HepG2 (cell line): Measurements from ENCODE around the gene DVL3. TPM values are rescaled to one million over a fixed set of nuclear protein-coding genes. Genes with fewer than 3 reads are reported as not detected.

Source experiments
- CREB1 ChIP-seq, 2 experiments: fragments of 450-650 bp in 1 of 2; IDR thresholded peaks; 2 replicates each; pipeline ENCODE4 v1.6.1; 2016 to 2017; ENCODE audit warnings: control low read depth in 1 of 2, mild to moderate bottlenecking in 1 of 2, missing compliant biosample characterization in 1 of 2, missing genetic modification characterization in 1 of 2
- DNMT3B ChIP-seq: conservative IDR thresholded peaks from 2 replicates; pipeline ENCODE4 v1.6.1; 2016; ENCODE audit warnings: missing biosample characterization, control low read depth
- ERF ChIP-seq: IDR thresholded peaks from 2 replicates; pipeline ENCODE4 v1.6.1; 2018; ENCODE audit warnings: missing biosample characterization, missing genetic modification reagents
- FOXP1 ChIP-seq, 2 experiments: fragments of 450-650 bp in 1 of 2; IDR thresholded peaks; 2 replicates each; pipeline ENCODE4 v1.6.1; 2017 to 2018; ENCODE audit warnings: antibody characterized with exemption in 1 of 2
- FOXP4 ChIP-seq: sonication (generic); formaldehyde crosslinking; IDR thresholded peaks from 2 replicates; pipeline ENCODE4 v1.4.0; 2020; ENCODE audit warnings: missing genetic modification reagents
- HDAC2 ChIP-seq: sonication (generic); formaldehyde crosslinking; IDR thresholded peaks from 2 replicates; pipeline ENCODE4 v1.4.0; 2020; ENCODE audit warnings: missing genetic modification reagents
- HNRNPUL1 ChIP-seq: fragments of 200-400 bp; formaldehyde crosslinking; IDR thresholded peaks from 2 replicates; pipeline ENCODE4 v1.6.1; 2017; ENCODE audit warnings: low read depth, mild to moderate bottlenecking, low read length, moderate library complexity
- NFYC ChIP-seq: IDR thresholded peaks from 2 replicates; pipeline ENCODE4 v1.6.1; 2016; ENCODE audit warnings: missing genetic modification reagents, missing compliant biosample characterization
- NR1H2 ChIP-seq: sonication (generic); formaldehyde crosslinking; IDR thresholded peaks from 2 replicates; pipeline ENCODE4 v1.8.1; 2022; ENCODE audit warnings: low read depth, missing genetic modification reagents, borderline replicate concordance
- RFX1 ChIP-seq: fragments of 450-650 bp; IDR thresholded peaks from 2 replicates; pipeline ENCODE4 v1.6.1; 2017
- SNAPC5 ChIP-seq: sonication (generic); formaldehyde crosslinking; IDR thresholded peaks from 2 replicates; pipeline ENCODE4 v1.8.1; 2023; ENCODE audit warnings: mild to moderate bottlenecking, missing genetic modification reagents, borderline replicate concordance
- TEAD2 ChIP-seq: sonication (generic); formaldehyde crosslinking; IDR thresholded peaks from 2 replicates; pipeline ENCODE4 v1.9.0; 2021; ENCODE audit warnings: missing genetic modification reagents
- TEF ChIP-seq: sonication (generic); formaldehyde crosslinking; IDR thresholded peaks from 2 replicates; pipeline ENCODE4 v1.5.0; 2020; ENCODE audit warnings: missing genetic modification reagents
- ZBTB7B ChIP-seq: sonication (generic); formaldehyde crosslinking; IDR thresholded peaks from 2 replicates; pipeline ENCODE4 v1.4.0; 2020; ENCODE audit warnings: missing genetic modification reagents
- ZNF567 ChIP-seq: sonication (generic); formaldehyde crosslinking; IDR thresholded peaks from 2 replicates; pipeline ENCODE4 v1.8.1; 2023; ENCODE audit warnings: mild to moderate bottlenecking, missing genetic modification reagents, borderline replicate concordance
- ZNF7 ChIP-seq: IDR thresholded peaks from 2 replicates; pipeline ENCODE4 v1.6.1; 2016; ENCODE audit warnings: missing biosample characterization, missing genetic modification reagents
- ZNF749 ChIP-seq: sonication (generic); formaldehyde crosslinking; IDR thresholded peaks from 2 replicates; pipeline ENCODE4 v1.8.0; 2022; ENCODE audit warnings: mild to moderate bottlenecking, missing genetic modification reagents, moderate library complexity, borderline replicate concordance
- ZNF766 ChIP-seq: sonication (generic); formaldehyde crosslinking; IDR thresholded peaks from 2 replicates; pipeline ENCODE4 v1.5.0; 2020; ENCODE audit warnings: missing genetic modification reagents, borderline replicate concordance
- ZNF780A ChIP-seq: sonication (generic); formaldehyde crosslinking; IDR thresholded peaks from 2 replicates; pipeline ENCODE4 v1.8.0; 2022; ENCODE audit warnings: mild to moderate bottlenecking, missing genetic modification reagents, moderate library complexity
- ZNF792 ChIP-seq: IDR thresholded peaks from 2 replicates; pipeline ENCODE4 v1.6.1; 2016
- ZNF878 ChIP-seq: sonication (generic); formaldehyde crosslinking; IDR thresholded peaks from 2 replicates; pipeline ENCODE4 v1.8.1; 2023; ENCODE audit warnings: mild to moderate bottlenecking, missing genetic modification reagents, moderate library complexity
- polyA plus RNA-seq, 8 experiments: library from polyadenylated mRNA; depleted of rRNA in 3 of 8; stranded (reverse) in 7 of 8; unstranded in 1 of 8; fragments of >200 nt; fragmentation: Illumina TruSeq in 4 of 8; extraction: Trizol in 4 of 8; gene quantifications; 2 replicates each; pipeline versions ENCODE4 v1.2.1 to v1.2.3, GENCODE V29; 2011 to 2016; ENCODE audit warnings: low read depth in 4 of 8, missing spikeins in 1 of 8, mixed read lengths in 1 of 8; ENCODE audit not compliant: insufficient read depth in 1 of 8
- total RNA-seq, 5 experiments: library from RNA; depleted of rRNA; stranded (reverse); fragments of >200 nt; fragmentation: Illumina TruSeq; extraction: Trizol; gene quantifications; 2 replicates each; pipeline ENCODE4 v1.2.3, GENCODE V29; 2016; ENCODE audit warnings: low read depth in 1 of 5
- TF ChIP-seq, protein P1 (sequence below): sonication (generic); formaldehyde crosslinking; IDR thresholded peaks from 2 replicates; pipeline ENCODE4 v1.5.1; 2020; ENCODE audit warnings: mild to moderate bottlenecking, missing genetic modification reagents, moderate library complexity

The DVL3 gene
- total and polyA plus RNA-seq, 2 of the 13 experiments (the other 11 are each of a cell fraction or from before 2014, with no cell fraction given): 29.0 to 36.1 TPM

- 0 out of 2 replicates have a peak, but pooled peaks have one; percentile 6 for TF ChIP-seq ZNF766 (CRISPR knock-in tag)
- no peak for TF ChIP-seq ZNF567 (CRISPR knock-in tag)
- TF ChIP-seq CREB1 (IDR thresholded peaks at IDR 0.05): no peak
- TF ChIP-seq CREB1 (CRISPR knock-in tag; IDR thresholded peaks at IDR 0.05): 0 out of 2 replicates have a peak, but pooled peaks have one; percentile 12
- no peak for TF ChIP-seq TEAD2 (CRISPR knock-in tag)
- TF ChIP-seq ZNF780A: 0 out of 2 replicates have a peak, but pooled peaks have one; percentile 10
- no peak for TF ChIP-seq NR1H2 (CRISPR knock-in tag)
- TF ChIP-seq, protein P1, sequence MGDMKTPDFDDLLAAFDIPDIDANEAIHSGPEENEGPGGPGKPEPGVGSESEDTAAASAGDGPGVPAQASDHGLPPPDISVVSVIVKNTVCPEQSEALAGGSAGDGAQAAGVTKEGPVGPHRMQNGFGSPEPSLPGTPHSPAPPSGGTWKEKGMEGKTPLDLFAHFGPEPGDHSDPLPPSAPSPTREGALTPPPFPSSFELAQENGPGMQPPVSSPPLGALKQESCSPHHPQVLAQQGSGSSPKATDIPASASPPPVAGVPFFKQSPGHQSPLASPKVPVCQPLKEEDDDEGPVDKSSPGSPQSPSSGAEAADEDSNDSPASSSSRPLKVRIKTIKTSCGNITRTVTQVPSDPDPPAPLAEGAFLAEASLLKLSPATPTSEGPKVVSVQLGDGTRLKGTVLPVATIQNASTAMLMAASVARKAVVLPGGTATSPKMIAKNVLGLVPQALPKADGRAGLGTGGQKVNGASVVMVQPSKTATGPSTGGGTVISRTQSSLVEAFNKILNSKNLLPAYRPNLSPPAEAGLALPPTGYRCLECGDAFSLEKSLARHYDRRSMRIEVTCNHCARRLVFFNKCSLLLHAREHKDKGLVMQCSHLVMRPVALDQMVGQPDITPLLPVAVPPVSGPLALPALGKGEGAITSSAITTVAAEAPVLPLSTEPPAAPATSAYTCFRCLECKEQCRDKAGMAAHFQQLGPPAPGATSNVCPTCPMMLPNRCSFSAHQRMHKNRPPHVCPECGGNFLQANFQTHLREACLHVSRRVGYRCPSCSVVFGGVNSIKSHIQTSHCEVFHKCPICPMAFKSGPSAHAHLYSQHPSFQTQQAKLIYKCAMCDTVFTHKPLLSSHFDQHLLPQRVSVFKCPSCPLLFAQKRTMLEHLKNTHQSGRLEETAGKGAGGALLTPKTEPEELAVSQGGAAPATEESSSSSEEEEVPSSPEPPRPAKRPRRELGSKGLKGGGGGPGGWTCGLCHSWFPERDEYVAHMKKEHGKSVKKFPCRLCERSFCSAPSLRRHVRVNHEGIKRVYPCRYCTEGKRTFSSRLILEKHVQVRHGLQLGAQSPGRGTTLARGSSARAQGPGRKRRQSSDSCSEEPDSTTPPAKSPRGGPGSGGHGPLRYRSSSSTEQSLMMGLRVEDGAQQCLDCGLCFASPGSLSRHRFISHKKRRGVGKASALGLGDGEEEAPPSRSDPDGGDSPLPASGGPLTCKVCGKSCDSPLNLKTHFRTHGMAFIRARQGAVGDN (CRISPR knock-in tag): no peak
- TF ChIP-seq HNRNPUL1: no peak
- no peak for TF ChIP-seq RFX1
- TF ChIP-seq ERF: no peak; the same call in 1 of the 2 replicates
- TF ChIP-seq ZBTB7B (CRISPR knock-in tag): peak; percentile 69; the same call in 1 of the 2 replicates
- TF ChIP-seq TEF (CRISPR knock-in tag): no peak
- peak; percentile 74 for TF ChIP-seq ZNF878 (CRISPR knock-in tag)
- no peak for TF ChIP-seq ZNF7
- no peak for TF ChIP-seq ZNF792 (CRISPR knock-in tag)
- no peak for TF ChIP-seq NFYC (CRISPR knock-in tag)
- TF ChIP-seq ZNF749 (CRISPR knock-in tag): 0 out of 2 replicates have a peak, but pooled peaks have one; percentile 41
- TF ChIP-seq FOXP1 (IDR thresholded peaks at IDR 0.05): no peak
- TF ChIP-seq FOXP1 (CRISPR knock-in tag; IDR thresholded peaks at IDR 0.05): no peak
- no peak for TF ChIP-seq HDAC2 (CRISPR knock-in tag)
- TF ChIP-seq DNMT3B (CRISPR knock-in tag): 0 out of 2 replicates have a peak, but pooled peaks have one; percentile 66
- no peak for TF ChIP-seq FOXP4
- no peak for TF ChIP-seq SNAPC5 (CRISPR knock-in tag)
Measured at GRCh38 chr3:184134746-184135148, 20.4 kb upstream of the DVL3 start (continued).
